IMR-90 (cell line): ENCODE data around the gene C15orf39. TPM values are rescaled to one million over a fixed set of nuclear protein-coding genes. Genes with fewer than 3 reads are reported as not detected.

Experiments used
- ATAC-seq: fragments of 200-7000 bp; cut with Tn5 transposase; 2 replicates; pipeline ENCODE4 v1.9.1; 2020; ENCODE audit warnings: low read depth, mild to moderate bottlenecking, moderate library complexity
- BruUV-seq: library from RNA; stranded (reverse); fragments of 400-500 nt; replicated peaks from 2 replicates; lab custom pipeline; 2021; lab: Mats Ljungman, UMichigan
- CTCF ChIA-PET: fragments of 300-600 bp; formaldehyde crosslinking; extraction: SDS; loops from one replicate; lab custom pipeline; 2021; ENCODE audit warnings: antibody characterized with exemption; lab: Yijun Ruan, JAX
- POLR2A ChIA-PET: fragments of 300-600 bp; sonication (Branson Sonifier 250); formaldehyde crosslinking; loops from one replicate; lab custom pipeline; 2022; ENCODE audit warnings: antibody characterized with exemption; ENCODE audit not compliant: unreplicated experiment; lab: Charles Lee
- DNase-seq: peaks from one replicate; pipeline ENCODE4 v3.0.0; 2013
- H2AFZ ChIP-seq: replicated peaks from 2 replicates; pipeline ENCODE3; 2013; ENCODE audit warnings: low read length, mild to moderate bottlenecking; ENCODE audit not compliant: poor library complexity
- H2AK5ac ChIP-seq: 2 replicates; pipeline ENCODE4 v1.6.1; 2013; ENCODE audit warnings: low read depth, low read length, inconsistent platforms
- H2AK9ac ChIP-seq: replicated peaks from 2 replicates; pipeline ENCODE3; 2013; ENCODE audit warnings: mild to moderate bottlenecking, low read depth, low read length, moderate library complexity; ENCODE audit not compliant: poor library complexity
- H2BK120ac ChIP-seq: 2 replicates; pipeline ENCODE4 v1.6.1; 2013; ENCODE audit warnings: low read depth, low read length, inconsistent platforms
- H2BK15ac ChIP-seq: 3 replicates; pipeline ENCODE4 v1.6.1; 2013; ENCODE audit warnings: low read depth, low read length, inconsistent platforms
- H2BK20ac ChIP-seq: 2 replicates; pipeline ENCODE4 v1.6.1; 2013; ENCODE audit warnings: low read depth, mild to moderate bottlenecking, inconsistent platforms, low read length, moderate library complexity
- H2BK5ac ChIP-seq: 2 replicates; pipeline ENCODE4 v1.6.1; 2013; ENCODE audit warnings: mild to moderate bottlenecking, low read depth, low read length, inconsistent platforms; ENCODE audit not compliant: poor library complexity, severe bottlenecking
- H3K14ac ChIP-seq: replicated peaks from 2 replicates; pipeline ENCODE4 v1.6.1; 2013; ENCODE audit warnings: low read depth, low read length, inconsistent platforms
- H3K18ac ChIP-seq: 2 replicates; pipeline ENCODE4 v1.6.1; 2013; ENCODE audit warnings: low read depth, low read length, control low read depth
- H3K23ac ChIP-seq: 2 replicates; pipeline ENCODE4 v1.6.1; 2013; ENCODE audit warnings: low read depth, low read length, inconsistent platforms
- H3K27ac ChIP-seq: 2 replicates; pipeline ENCODE4 v1.5.1; 2013; ENCODE audit warnings: mild to moderate bottlenecking, control low read depth, low read length; ENCODE audit not compliant: insufficient read depth
- H3K27me3 ChIP-seq: 2 replicates; pipeline ENCODE4 v1.6.1; 2013; ENCODE audit warnings: low read length; ENCODE audit not compliant: control insufficient read depth, insufficient read depth
- H3K36me3 ChIP-seq: 2 replicates; pipeline ENCODE4 v1.6.1; 2013; ENCODE audit warnings: low read length, mixed read lengths; ENCODE audit not compliant: control insufficient read depth, insufficient read depth
- H3K4ac ChIP-seq: 2 replicates; pipeline ENCODE4 v1.6.1; 2013; ENCODE audit warnings: low read depth, low read length, inconsistent platforms
- H3K4me1 ChIP-seq: 2 replicates; pipeline ENCODE4 v1.6.1; 2013; ENCODE audit warnings: low read length, mixed read lengths; ENCODE audit not compliant: control insufficient read depth, insufficient read depth
- H3K4me2 ChIP-seq: 2 replicates; pipeline ENCODE4 v1.6.1; 2013; ENCODE audit warnings: low read depth, mild to moderate bottlenecking, control low read depth, low read length, moderate library complexity
- H3K4me3 ChIP-seq: 2 replicates; pipeline ENCODE4 v1.5.1; 2013; ENCODE audit warnings: low read depth, mild to moderate bottlenecking, control low read depth, low read length, moderate library complexity; ENCODE audit not compliant: insufficient read depth
- H3K56ac ChIP-seq: 2 replicates; pipeline ENCODE4 v1.6.1; 2013; ENCODE audit warnings: low read length, inconsistent platforms; ENCODE audit not compliant: insufficient read depth; ENCODE audit errors: extremely low read depth
- H3K79me1 ChIP-seq, 2 experiments: 2 replicates each; pipeline ENCODE4 v1.6.1; 2013; ENCODE audit warnings: low read length in 2 of 2, inconsistent platforms in 1 of 2, low read depth in 1 of 2
- H3K9ac ChIP-seq: 2 replicates; pipeline ENCODE4 v1.6.1; 2013; ENCODE audit warnings: low read depth, low read length, control low read depth
- H3K9me1 ChIP-seq: 2 replicates; pipeline ENCODE4 v1.6.1; 2013; ENCODE audit warnings: low read length, inconsistent platforms; ENCODE audit not compliant: insufficient read depth
- H3K9me3 ChIP-seq: 2 replicates; pipeline ENCODE4 v1.6.1; 2013; ENCODE audit warnings: low read length; ENCODE audit not compliant: control insufficient read depth, insufficient read depth
- H4K20me1 ChIP-seq: 2 replicates; pipeline ENCODE4 v1.6.1; 2013; ENCODE audit warnings: low read length, inconsistent platforms; ENCODE audit not compliant: insufficient read depth
- H4K5ac ChIP-seq: 2 replicates; pipeline ENCODE4 v1.6.1; 2013; ENCODE audit warnings: mild to moderate bottlenecking, low read depth, low read length, control low read depth
- H4K8ac ChIP-seq, 2 experiments: 2 replicates each; pipeline ENCODE4 v1.6.1; 2013; ENCODE audit warnings: low read depth in 2 of 2, low read length in 2 of 2, control low read depth in 1 of 2, inconsistent platforms in 1 of 2
- H4K91ac ChIP-seq: 2 replicates; pipeline ENCODE4 v1.6.1; 2013; ENCODE audit warnings: low read depth, low read length, inconsistent platforms; ENCODE audit not compliant: insufficient read depth
- BHLHE40 ChIP-seq: fragments of 150-350 bp; IDR thresholded peaks from 2 replicates; pipeline ENCODE4 v1.6.1; 2016; ENCODE audit warnings: mild to moderate bottlenecking, low read depth, low read length
- CEBPB ChIP-seq: IDR thresholded peaks from 2 replicates; pipeline ENCODE4 v1.6.1; 2012; ENCODE audit warnings: low read depth, low read length, improper control_type of control experiment
- POLR2A ChIP-seq: IDR thresholded peaks from 2 replicates; pipeline ENCODE4 v1.6.1; 2012; ENCODE audit warnings: mild to moderate bottlenecking, low read depth, low read length
- RAD21 ChIP-seq: IDR thresholded peaks from 2 replicates; pipeline ENCODE4 v1.6.1; 2012; ENCODE audit warnings: low read length, improper control_type of control experiment
- RCOR1 ChIP-seq: IDR thresholded peaks from 2 replicates; pipeline ENCODE4 v1.6.1; 2012; ENCODE audit warnings: mild to moderate bottlenecking, low read length, improper control_type of control experiment; ENCODE audit not compliant: insufficient replicate concordance
- RFX5 ChIP-seq: IDR thresholded peaks from 2 replicates; pipeline ENCODE4 v1.8.0; 2012; ENCODE audit warnings: low read depth, mild to moderate bottlenecking, low read length, moderate library complexity
- SMC3 ChIP-seq: fragments of 150-350 bp; IDR thresholded peaks from 2 replicates; pipeline ENCODE4 v1.6.1; 2016; ENCODE audit warnings: low read depth, mild to moderate bottlenecking, antibody characterized with exemption, low read length, moderate library complexity
- WGBS, 2 experiments: methylation state at CpG; one replicate each; pipeline versions ENCODE4 v1.1.5 to v1.1.7; 2013; ENCODE audit warnings: missing lambda C conversion rate in 2 of 2; ENCODE audit not compliant: insufficient read length in 1 of 2; ENCODE audit errors: extremely low coverage in 2 of 2; 5-methylcytosine and 5-hydroxymethylcytosine counted together
- dilution Hi-C: fragments of 300-500 bp; cut with HindIII; formaldehyde crosslinking; loops from one replicate; pipeline ENCODE4 v1.14.3; 2018; ENCODE audit warnings: low sequenced_read_pairs; ENCODE audit not compliant: unreplicated experiment
- in situ Hi-C: fragments of 300-500 bp; cut with MboI; formaldehyde crosslinking; loops from 3 replicates; pipeline ENCODE4 v1.14.3; 2019; ENCODE audit warnings: low sequenced_read_pairs, inconsistent platforms, mixed read lengths
- intact Hi-C: fragments of 100-400 bp; cut with micrococcal nuclease; formaldehyde crosslinking; loops from 2 replicates; pipeline ENCODE4 v1.10.0; 2022
- polyA plus RNA-seq, 3 experiments: library from polyadenylated mRNA; depleted of rRNA; stranded (reverse); fragments of >200 nt; gene quantifications; 2 replicates each; pipeline ENCODE4 v1.2.3, GENCODE V29; 2012; ENCODE audit warnings: low replicate concordance in 1 of 3
- total RNA-seq: library from RNA; depleted of rRNA; stranded (reverse); fragments of >200 nt; gene quantifications from 2 replicates; pipeline ENCODE4 v1.2.3, GENCODE V29; 2012
- TF ChIP-seq, protein P1 (sequence below): fragments of 150-350 bp; IDR thresholded peaks from 2 replicates; pipeline ENCODE4 v1.6.1; 2017; ENCODE audit warnings: mild to moderate bottlenecking, antibody characterized with exemption, low read length, low read depth

C15orf39 gene
- total and polyA plus RNA-seq, 2 of the 4 experiments (the other 2 are of a cell fraction), result 1.3 to 5.7 TPM

DNA sequence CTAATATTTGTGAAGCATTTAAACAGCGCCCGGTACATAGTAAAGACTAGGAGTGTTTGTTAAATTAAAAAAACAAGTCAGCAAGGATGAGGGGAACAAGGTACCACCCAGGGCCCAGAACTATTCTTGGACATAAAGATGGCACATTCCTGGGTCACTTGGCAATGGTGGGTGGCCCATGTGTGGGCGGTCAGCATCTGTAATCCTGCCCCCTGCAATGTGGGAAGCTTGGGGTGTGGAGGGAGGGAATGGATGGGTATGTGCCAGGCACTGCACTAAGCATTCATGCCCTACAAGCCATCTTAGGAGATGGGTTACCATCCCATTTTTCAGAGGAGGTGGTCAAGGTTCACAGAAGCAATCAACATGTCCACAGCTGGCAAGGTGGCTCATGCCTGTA is 7.3 kb upstream of the C15orf39 start:
- TF ChIP-seq RCOR1, result no peak
- TF ChIP-seq RAD21, result no peak
- no peak for TF ChIP-seq POLR2A
- no peak for TF ChIP-seq RFX5
- TF ChIP-seq, protein P1, sequence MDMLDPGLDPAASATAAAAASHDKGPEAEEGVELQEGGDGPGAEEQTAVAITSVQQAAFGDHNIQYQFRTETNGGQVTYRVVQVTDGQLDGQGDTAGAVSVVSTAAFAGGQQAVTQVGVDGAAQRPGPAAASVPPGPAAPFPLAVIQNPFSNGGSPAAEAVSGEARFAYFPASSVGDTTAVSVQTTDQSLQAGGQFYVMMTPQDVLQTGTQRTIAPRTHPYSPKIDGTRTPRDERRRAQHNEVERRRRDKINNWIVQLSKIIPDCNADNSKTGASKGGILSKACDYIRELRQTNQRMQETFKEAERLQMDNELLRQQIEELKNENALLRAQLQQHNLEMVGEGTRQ, result no peak
- TF ChIP-seq BHLHE40, result no peak
- TF ChIP-seq SMC3, result no peak
- no peak for TF ChIP-seq CEBPB
- intact Hi-C loops (no loop called here), dilution Hi-C loops (no loop called here), in situ Hi-C loops (no loop called here)
- Histone ChIP-seq H3K9ac (no peak overlapping the region), H3K4ac (no peak overlapping the region), H3K18ac (no peak overlapping the region), H2AFZ (no peak overlapping the region), H4K20me1 (no peaks in the 10 kb centered on the region), H3K9me1 (no peaks in the 10 kb centered on the region), H2AK5ac (no peak overlapping the region), H4K5ac (no peak overlapping the region), H3K4me2 (no peak overlapping the region), H2BK5ac (no peak overlapping the region), H4K8ac (no peak overlapping the region), H3K27ac (no peak overlapping the region), H4K91ac (no peak overlapping the region), H2BK20ac (no peak overlapping the region), H2AK9ac (no peak overlapping the region), H3K9me3 (peaks cover 12% of the 10 kb centered on the region), H2BK120ac (no peak overlapping the region), H3K27me3 (peaks cover 48% of the 10 kb centered on the region), H3K36me3 (no peaks in the 10 kb centered on the region), H3K56ac (no peak overlapping the region), H3K4me3 (no peak overlapping the region), H3K23ac (no peak overlapping the region), H3K14ac (no peak overlapping the region), H3K79me1 (no peaks in the 10 kb centered on the region), H2BK15ac (no peak overlapping the region), H3K4me1 (peaks cover 7% of the 10 kb centered on the region; the same call in 1 of the 2 replicates)
- BruUV-seq, result no TSS peak
- no peak for ATAC-seq
- ChIA-PET CTCF (no interaction called here), POLR2A (no interaction called here)
- no peak for DNase-seq
- no CpG with 5 or more reads among the region's 3 CpGs for WGBS, 2 experiments
